GM10248 (cell line): ENCODE measurements around the gene TECPR2.

Experiments
- CTCF ChIA-PET: fragments of 300-600 bp; sonication (Branson Sonifier 250); formaldehyde crosslinking; extraction: SDS; loops from one replicate; lab custom pipeline; 2021; ENCODE audit warnings: antibody characterized with exemption; lab: Yijun Ruan, JAX
- POLR2A ChIA-PET: fragments of 350-650 bp; sonication (Branson Sonifier 250); formaldehyde crosslinking; extraction: SDS; loops from one replicate; lab custom pipeline; 2020; ENCODE audit warnings: antibody characterized with exemption; lab: Yijun Ruan, JAX
- DNase-seq: peaks from one replicate; pipeline ENCODE4 v3.0.0; 2012; ENCODE audit errors: extremely low spot score
- TF ChIP-seq, protein P1 (sequence below): IDR thresholded peaks from 2 replicates; pipeline ENCODE4 v1.5.1; 2012; ENCODE audit warnings: mild to moderate bottlenecking, low read depth; ENCODE audit errors: extremely low read depth, missing control alignments, control extremely low read depth

TECPR2 gene

DNA sequence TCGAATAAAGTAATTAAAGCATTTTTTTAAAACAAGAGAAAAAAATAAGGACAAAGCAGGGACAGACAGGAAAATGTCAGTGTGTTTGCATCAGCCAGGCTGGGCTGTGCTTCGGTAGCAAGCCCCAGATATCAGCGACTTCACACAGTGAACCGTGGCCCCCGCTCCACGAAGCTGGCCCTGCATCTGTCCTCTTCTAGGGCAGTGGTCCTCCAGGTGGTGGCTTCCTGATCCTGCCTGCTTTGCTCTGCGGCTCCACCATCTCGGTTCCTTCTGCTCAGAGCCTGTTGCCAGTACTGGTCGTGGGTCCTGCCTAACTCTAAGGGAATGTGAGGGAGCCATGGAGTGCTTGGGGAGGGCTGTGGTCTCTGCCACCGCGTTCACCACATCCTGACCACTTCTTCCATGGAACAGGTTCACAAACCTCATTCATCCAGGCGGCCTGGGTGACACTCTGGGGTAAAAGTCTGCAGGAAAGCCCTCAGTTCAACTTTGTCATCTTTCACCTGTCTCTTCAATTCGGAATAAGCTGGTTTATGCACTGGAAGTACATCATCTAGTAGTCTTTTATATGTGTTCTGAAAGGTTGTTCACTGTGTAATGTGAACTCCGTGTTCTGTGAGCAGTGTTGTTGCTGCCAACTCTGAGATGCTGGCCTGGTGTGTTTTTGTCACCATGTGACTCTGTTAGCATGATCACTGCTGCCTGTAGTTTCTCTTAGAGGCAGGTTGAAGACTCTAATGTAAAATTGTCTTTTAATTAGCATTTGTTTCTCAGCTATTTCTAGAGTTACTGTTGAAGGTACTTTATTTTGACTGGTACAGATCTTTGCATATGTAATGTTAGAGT, 99.0 kb downstream of the TECPR2 start:
- TF ChIP-seq, protein P1, sequence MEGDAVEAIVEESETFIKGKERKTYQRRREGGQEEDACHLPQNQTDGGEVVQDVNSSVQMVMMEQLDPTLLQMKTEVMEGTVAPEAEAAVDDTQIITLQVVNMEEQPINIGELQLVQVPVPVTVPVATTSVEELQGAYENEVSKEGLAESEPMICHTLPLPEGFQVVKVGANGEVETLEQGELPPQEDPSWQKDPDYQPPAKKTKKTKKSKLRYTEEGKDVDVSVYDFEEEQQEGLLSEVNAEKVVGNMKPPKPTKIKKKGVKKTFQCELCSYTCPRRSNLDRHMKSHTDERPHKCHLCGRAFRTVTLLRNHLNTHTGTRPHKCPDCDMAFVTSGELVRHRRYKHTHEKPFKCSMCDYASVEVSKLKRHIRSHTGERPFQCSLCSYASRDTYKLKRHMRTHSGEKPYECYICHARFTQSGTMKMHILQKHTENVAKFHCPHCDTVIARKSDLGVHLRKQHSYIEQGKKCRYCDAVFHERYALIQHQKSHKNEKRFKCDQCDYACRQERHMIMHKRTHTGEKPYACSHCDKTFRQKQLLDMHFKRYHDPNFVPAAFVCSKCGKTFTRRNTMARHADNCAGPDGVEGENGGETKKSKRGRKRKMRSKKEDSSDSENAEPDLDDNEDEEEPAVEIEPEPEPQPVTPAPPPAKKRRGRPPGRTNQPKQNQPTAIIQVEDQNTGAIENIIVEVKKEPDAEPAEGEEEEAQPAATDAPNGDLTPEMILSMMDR, result no peak
- CTCF ChIA-PET, result interaction anchor here (1.1 to 1.2 kb wide), 3 partner anchors 10 to 30 kb away, joined by 3 read pairs; no protein-coding TSS in a partner anchor
- no peak for DNase-seq
- POLR2A ChIA-PET, result no interaction called here

DNA sequence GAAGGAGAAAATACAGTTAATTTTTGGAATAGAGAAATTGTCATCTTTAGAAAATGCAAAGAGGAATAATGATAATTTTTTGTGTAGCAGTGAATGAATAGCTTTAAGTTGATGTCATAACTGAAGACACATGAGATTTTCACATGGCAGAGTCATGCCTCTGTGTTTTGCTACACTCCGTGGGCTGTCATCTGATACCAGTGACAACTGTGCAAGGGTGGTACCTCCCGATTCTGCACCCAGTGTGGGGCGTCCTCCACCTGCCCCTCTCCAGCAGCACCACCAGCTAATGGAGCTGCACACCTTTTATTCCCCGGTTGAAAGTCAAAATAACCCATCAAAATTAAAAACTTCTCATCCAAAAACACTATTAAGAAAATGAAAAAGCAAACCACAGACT, 99.7 kb downstream of the TECPR2 start:
- ChIA-PET POLR2A (no interaction called here), CTCF (interaction anchor here (1.1 to 1.2 kb wide), 3 partner anchors 9 to 31 kb away, joined by 3 read pairs; no protein-coding TSS in a partner anchor)
- TF ChIP-seq, protein P1, result no peak
- DNase-seq, result no peak

DNA sequence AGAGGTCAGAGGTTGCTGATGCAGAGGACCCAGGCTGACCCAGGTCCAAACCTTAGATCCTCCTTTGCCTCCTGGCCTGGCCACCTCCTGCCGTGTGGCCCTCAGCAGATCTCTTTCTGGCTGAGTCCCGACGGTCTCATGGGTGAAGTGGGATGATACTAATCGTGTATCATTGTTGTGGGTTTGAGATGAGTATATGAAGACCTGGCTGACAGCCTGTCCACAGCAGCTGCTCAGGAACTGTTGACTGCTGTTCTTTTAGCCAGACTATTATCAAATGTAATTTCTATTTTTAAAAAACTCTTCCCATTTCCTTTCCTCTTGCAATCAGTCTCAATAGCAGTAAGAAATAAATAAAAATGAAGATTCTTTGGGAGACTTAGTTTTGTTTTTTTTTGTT, 101.3 kb downstream of the TECPR2 start:
- TF ChIP-seq, protein P1, result no peak
- DNase-seq, result no peak
- ChIA-PET CTCF (interaction anchor here (1.2 kb wide), 1 partner anchor 25 kb away, joined by 6 read pairs; no protein-coding TSS in a partner anchor), POLR2A (no interaction called here)

DNA sequence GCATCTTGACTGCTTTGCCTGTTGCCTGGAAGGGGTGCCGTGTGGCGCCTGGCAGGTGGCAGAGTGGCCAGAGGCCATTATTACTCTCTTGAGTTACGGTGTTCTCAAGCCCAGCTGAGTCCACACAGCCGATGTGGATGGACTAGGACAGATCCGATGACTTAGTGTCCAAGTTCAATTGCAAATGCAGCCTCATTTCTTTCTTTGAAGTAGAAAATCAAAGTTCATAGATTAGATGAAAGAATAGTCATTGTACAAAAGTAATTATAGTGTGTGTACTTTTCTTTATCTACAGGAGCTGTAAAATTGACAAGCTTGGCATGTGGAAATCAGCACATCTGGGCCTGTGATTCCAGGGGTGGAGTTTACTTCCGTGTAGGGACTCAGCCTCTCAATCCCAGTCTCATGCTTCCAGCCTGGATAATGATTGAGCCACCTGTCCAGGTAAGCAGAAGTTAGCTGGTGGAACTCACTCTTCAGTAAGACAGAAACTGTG, 102.2 kb downstream of the TECPR2 start:
- ChIA-PET CTCF (interaction anchor here (1.2 kb wide), 1 partner anchor 26 kb away, joined by 6 read pairs; no protein-coding TSS in a partner anchor), POLR2A (no interaction called here)
- TF ChIP-seq, protein P1, result no peak
- DNase-seq, result no peak

DNA sequence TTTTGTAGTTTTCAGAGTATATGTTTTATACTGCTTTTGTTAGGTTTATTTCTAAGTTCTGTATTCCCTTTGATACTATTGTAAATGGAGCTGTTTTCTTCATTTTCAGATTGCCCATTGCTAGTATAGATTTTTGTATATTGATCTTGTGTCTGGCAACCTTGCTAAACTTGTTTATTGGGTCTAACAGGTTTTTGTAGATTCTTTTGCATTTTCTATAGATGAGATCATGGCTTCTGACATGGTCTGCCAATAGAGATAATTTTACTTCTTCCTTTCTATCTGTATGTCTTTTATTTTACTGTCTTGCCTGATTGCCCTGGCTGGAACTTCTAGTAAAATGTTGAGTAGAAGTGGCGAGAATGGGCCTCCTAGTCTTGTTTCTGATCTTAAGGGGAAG, 106.5 kb downstream of the TECPR2 start:
- TF ChIP-seq, protein P1, result no peak
- CTCF ChIA-PET, result interaction anchor here (0.8 to 1.2 kb wide), 2 partner anchors 8 to 12 kb away, joined by 3 to 4 read pairs; no protein-coding TSS in a partner anchor
- DNase-seq, result no peak
- POLR2A ChIA-PET, result no interaction called here

DNA sequence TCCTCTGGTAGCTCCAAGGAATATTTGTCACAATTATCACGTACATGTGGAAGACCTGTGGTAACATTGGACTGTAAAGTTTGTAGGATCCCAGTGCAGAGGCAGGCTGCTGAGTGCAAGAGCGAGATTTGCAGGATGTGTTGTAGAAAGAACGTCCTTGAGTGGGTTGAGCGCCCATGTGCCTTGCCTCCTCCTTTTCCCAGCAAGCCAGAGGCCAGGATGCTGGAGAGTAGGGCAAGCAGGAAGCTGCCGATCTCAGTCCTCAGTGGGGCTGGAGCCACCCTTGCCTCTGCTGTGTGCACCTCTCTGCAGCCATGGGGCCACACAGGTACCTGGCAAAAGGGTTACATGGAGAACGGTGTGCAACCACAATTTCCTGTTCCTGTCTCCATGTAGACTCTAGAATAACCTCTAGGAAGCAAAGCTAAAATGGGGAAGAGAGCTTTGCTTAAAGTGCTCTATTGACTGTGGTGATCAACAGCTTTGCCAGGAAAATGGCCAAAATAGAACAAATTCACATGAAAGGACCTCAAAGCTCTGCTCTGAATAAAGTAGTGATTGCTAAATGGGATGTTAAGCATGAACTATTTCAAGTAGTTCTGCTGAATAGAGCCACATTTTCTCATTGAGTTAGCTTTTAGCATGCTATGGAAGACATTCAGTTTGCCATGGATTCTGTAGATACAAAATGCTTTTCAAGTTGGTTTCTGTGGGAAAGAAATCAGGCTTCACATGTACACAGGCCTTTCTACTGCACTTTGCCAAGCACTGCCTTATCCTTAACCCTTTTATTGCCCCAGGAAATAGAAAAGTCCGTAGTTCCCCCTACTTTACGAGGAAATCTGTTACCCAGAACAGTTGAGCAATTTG, 109.4 kb downstream of the TECPR2 start:
- DNase-seq, result no peak
- TF ChIP-seq, protein P1, result no peak
- ChIA-PET POLR2A (no interaction called here), CTCF (interaction anchor here (0.9 to 1.4 kb wide), 3 partner anchors 10 to 53 kb away, joined by 3 to 6 read pairs (median 3); no protein-coding TSS in a partner anchor)
